GM19193 (cell line): Measurements from ENCODE around the gene MSTN.

Experiments used
- POLR2A ChIP-seq: IDR thresholded peaks from 4 replicates; pipeline ENCODE4 v1.6.1; 2011; ENCODE audit not compliant: insufficient read depth, insufficient read length; ENCODE audit errors: extremely low read depth

The MSTN gene

GRCh38 chr2:190082118-190082517 lies 19.6 kb upstream of the MSTN start:
- no peak for TF ChIP-seq POLR2A

DNA sequence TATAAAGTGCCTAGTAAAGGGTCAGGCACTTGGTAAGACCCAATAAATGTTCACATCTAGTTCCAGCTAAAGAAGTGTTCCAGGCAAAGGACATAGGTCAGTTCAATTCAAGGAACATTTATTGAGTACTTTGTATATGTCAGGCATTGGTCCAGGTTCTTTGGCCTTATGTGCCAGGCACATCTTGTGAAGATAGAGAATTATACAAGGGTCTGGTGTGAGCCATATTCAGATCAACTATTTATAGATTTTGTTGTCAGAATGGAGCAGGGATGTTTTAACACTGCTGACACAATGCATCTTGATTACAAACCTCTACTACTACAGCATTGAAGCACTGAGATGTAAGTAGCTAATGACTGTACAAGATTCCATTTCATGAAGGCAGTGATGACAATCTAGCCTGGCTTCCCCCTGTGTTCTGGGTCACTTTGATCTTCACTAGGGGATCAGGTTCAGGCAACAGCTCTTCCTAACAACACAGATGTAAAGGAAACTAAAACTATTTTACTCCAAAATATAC lies 18.1 kb upstream of the MSTN start:
- no peak for TF ChIP-seq POLR2A

GRCh38 chr2:190079160-190079559 lies 16.6 kb upstream of the MSTN start:
- TF ChIP-seq POLR2A = no peak

- TF ChIP-seq POLR2A = no peak
Observed at GRCh38 chr2:190075623-190076022, 13.1 kb upstream of the MSTN start.

- TF ChIP-seq POLR2A = no peak
Observed at GRCh38 chr2:190069936-190070696, 7.6 kb upstream of the MSTN start.

DNA sequence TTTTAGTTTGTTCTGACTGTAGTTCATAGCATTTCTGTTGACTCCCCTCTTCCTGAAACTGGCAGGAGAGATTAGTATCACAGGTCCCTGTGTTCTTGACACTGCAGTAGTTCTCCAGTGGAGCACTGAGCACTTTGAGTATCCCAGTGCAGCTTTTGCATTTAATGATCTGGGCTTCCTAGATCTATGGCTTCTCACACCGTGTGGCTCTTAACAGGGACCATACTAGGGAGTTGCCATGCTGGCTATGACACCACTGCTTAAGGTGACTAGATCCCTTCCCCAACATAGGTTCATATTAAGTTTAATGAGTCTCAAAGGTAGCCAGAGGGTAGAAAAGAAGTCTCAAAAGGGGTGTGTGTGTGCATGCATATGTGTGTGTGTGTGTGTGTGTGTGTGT lies 6.2 kb upstream of the MSTN start:
- TF ChIP-seq POLR2A = no peak

- no peak for TF ChIP-seq POLR2A
Observed at GRCh38 chr2:190065839-190066238, 3.3 kb upstream of the MSTN start.

- no peak for TF ChIP-seq POLR2A
Observed at GRCh38 chr2:190063624-190064023, 1.1 kb upstream of the MSTN start.

DNA sequence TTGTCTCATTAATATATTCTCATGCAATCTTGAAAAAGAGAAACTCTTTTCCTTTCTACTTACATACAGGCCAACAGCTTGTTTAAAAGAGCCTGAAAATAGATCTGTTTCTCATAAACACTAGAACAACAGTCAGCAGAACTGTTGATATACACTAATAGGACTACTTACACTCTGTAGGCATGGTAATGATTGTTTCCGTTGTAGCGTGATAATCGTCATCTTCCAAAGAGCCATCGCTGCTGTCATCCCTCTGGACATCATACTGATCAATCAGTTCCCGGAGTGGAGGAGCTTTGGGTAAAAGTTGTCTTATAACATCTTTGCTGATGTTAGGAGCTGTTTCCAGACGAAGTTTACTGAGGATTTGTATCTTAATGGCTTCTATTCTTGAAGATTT lies 476 bp downstream of the MSTN start:
- no peak for TF ChIP-seq POLR2A

GRCh38 chr2:190060626-190061025 lies 1.9 kb downstream of the MSTN start:
- no peak for TF ChIP-seq POLR2A

DNA sequence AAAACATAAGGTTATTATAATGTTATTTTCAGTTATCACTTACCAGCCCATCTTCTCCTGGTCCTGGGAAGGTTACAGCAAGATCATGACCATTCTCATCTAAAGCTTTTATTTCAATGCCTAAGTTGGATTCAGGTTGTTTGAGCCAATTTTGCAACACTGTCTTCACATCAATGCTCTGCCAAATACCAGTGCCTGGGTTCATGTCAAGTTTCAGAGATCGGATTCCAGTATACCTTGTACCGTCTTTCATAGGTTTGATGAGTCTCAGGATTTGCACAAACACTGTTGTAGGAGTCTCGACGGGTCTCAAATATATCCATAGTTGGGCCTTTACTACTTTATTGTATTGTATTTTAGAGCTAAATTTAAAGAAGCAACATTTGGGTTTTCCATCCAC lies 2.5 kb downstream of the MSTN start:
- no peak for TF ChIP-seq POLR2A

- TF ChIP-seq POLR2A = no peak
Observed at GRCh38 chr2:190053426-190053825, 9.1 kb downstream of the MSTN start.

GRCh38 chr2:190052307-190052706 lies 10.2 kb downstream of the MSTN start:
- TF ChIP-seq POLR2A = no peak

DNA sequence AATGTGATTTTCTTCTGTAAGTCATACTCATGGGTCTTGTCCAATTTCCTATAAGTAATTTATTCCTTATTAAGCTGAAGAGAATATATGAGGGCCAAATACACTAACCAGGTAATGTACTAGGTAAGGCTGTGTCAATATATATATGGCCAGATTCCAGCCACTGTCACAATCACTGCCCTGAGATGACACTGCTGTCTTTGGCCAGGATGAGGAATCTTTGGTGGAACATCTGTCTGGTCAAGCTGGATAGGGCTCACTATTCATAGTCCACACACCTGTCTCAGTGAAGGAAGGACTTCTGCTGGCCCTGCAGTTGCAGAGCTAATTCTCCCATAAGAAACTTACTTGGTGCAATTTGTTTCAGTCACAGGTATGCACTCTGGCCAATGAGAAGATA lies 11.3 kb downstream of the MSTN start:
- TF ChIP-seq POLR2A = no peak

- no peak for TF ChIP-seq POLR2A
Observed at GRCh38 chr2:190050001-190050400, 12.5 kb downstream of the MSTN start.

DNA sequence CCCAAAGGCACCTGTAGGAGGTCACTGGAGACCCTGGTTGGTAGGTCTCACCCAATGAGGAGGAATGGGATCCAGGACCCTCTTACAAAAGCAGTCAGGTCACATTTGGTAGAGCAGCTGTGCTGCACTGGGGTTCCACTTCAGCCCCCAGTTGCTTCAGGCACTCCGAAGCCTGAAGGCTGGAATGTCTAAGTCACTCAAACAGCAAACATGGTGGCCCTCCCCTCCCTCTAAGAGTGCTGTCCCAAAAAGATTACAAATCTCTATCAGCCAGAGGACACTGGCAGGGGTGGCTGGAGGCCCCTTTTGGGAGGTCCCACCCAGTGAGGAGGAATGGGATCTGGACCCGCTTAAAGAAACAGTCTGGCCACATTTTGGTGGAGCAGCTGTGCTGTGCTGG lies 17.7 kb downstream of the MSTN start:
- TF ChIP-seq POLR2A = no peak

DNA sequence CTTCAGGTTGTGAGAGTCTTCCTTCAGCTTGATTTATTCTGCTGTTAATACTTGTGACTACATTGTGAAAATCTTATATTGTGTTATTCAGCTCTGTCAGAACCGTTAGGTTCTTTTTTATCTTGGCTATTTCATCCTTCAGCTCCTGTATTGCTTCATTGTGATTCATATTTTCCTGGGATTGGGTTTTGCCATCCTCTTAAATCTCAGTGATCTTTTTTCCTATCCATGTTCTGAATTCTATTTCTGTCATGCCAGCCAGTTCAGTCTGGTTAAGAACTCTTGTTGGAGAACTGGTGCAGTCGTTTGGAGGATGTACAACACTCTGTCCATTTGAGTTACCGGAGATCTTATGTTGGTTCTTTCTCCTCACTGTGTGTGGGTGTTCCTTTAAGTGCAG lies 19.1 kb downstream of the MSTN start:
- TF ChIP-seq POLR2A = no peak
